ENCODE data around the gene ESR1.

ESR1 gene

GRCh38 chr6:151803743-151804142 lies 3.7 kb upstream of the ESR1 start:
- no peak overlapping the region for H3K9ac ChIP-seq (ENCODE audit: low read depth, low read length)
- H3K36me3 ChIP-seq (ENCODE audit: insufficient read depth, low read length), result no peaks in the 10 kb centered on the region
- no peaks in the 10 kb centered on the region for H3K4me1 ChIP-seq (ENCODE audit: insufficient read depth, low read length)
- no peaks in the 10 kb centered on the region for H3K9me3 ChIP-seq (ENCODE audit: control insufficient read depth, insufficient read depth, low read length)

GRCh38 chr6:151804585-151805285 lies 2.7 kb upstream of the ESR1 start:
- no peaks in the 10 kb centered on the region for H3K36me3 ChIP-seq (ENCODE audit: insufficient read depth, low read length)
- no peaks in the 10 kb centered on the region for H3K4me1 ChIP-seq (ENCODE audit: insufficient read depth, low read length)
- no peak overlapping the region for H3K9ac ChIP-seq (ENCODE audit: low read depth, low read length)
- no peaks in the 10 kb centered on the region for H3K9me3 ChIP-seq (ENCODE audit: control insufficient read depth, insufficient read depth, low read length)

GRCh38 chr6:151805286-151805840 lies 2.1 kb upstream of the ESR1 start:
- H3K36me3 ChIP-seq (ENCODE audit: insufficient read depth, low read length), result no peaks in the 10 kb centered on the region
- H3K9me3 ChIP-seq (ENCODE audit: control insufficient read depth, insufficient read depth, low read length), result no peaks in the 10 kb centered on the region
- H3K4me1 ChIP-seq (ENCODE audit: insufficient read depth, low read length), result no peaks in the 10 kb centered on the region
- no peak overlapping the region for H3K9ac ChIP-seq (ENCODE audit: low read depth, low read length)

GRCh38 chr6:151806757-151807512 lies 547 bp upstream of the ESR1 start:
- H3K36me3 ChIP-seq (ENCODE audit: insufficient read depth, low read length), result no peaks in the 10 kb centered on the region
- no peaks in the 10 kb centered on the region for H3K4me1 ChIP-seq (ENCODE audit: insufficient read depth, low read length)
- H3K9me3 ChIP-seq (ENCODE audit: control insufficient read depth, insufficient read depth, low read length), result no peaks in the 10 kb centered on the region
- H3K9ac ChIP-seq (ENCODE audit: low read depth, low read length), result peak overlapping the region; percentile 66; the same call in 1 of the 2 replicates

- H3K9ac ChIP-seq (ENCODE audit: low read depth, low read length), result peak overlapping the region; percentile 66; the same call in 1 of the 2 replicates
- no peaks in the 10 kb centered on the region for H3K36me3 ChIP-seq (ENCODE audit: insufficient read depth, low read length)
- no peaks in the 10 kb centered on the region for H3K4me1 ChIP-seq (ENCODE audit: insufficient read depth, low read length)
- no peaks in the 10 kb centered on the region for H3K9me3 ChIP-seq (ENCODE audit: control insufficient read depth, insufficient read depth, low read length)
These were observed 1.1 kb downstream of the ESR1 start for GRCh38 chr6:151808371-151809241.

- no peak overlapping the region for H3K9ac ChIP-seq (ENCODE audit: low read depth, low read length)
- no peaks in the 10 kb centered on the region for H3K36me3 ChIP-seq (ENCODE audit: insufficient read depth, low read length)
- no peaks in the 10 kb centered on the region for H3K9me3 ChIP-seq (ENCODE audit: control insufficient read depth, insufficient read depth, low read length)
- no peaks in the 10 kb centered on the region for H3K4me1 ChIP-seq (ENCODE audit: insufficient read depth, low read length)
These were observed 3.6 kb downstream of the ESR1 start for GRCh38 chr6:151811081-151811480.

GRCh38 chr6:151813858-151814257 lies 6.4 kb downstream of the ESR1 start:
- H3K9me3 ChIP-seq (ENCODE audit: control insufficient read depth, insufficient read depth, low read length), result no peaks in the 10 kb centered on the region
- no peak overlapping the region for H3K9ac ChIP-seq (ENCODE audit: low read depth, low read length)
- no peaks in the 10 kb centered on the region for H3K4me1 ChIP-seq (ENCODE audit: insufficient read depth, low read length)
- H3K36me3 ChIP-seq (ENCODE audit: insufficient read depth, low read length), result no peaks in the 10 kb centered on the region

- Histone ChIP-seq H3K4me1 (ENCODE audit: insufficient read depth, low read length) (no peaks in the 10 kb centered on the region), H3K9ac (ENCODE audit: low read depth, low read length) (no peak overlapping the region), H3K36me3 (ENCODE audit: insufficient read depth, low read length) (no peaks in the 10 kb centered on the region), H3K9me3 (ENCODE audit: control insufficient read depth, insufficient read depth, low read length) (no peaks in the 10 kb centered on the region; the same call in 1 of the 2 replicates)
These were observed 7.1 kb downstream of the ESR1 start for GRCh38 chr6:151814614-151815013.

- Histone ChIP-seq H3K9me3 (ENCODE audit: control insufficient read depth, insufficient read depth, low read length) (no peaks in the 10 kb centered on the region; the same call in 1 of the 2 replicates), H3K36me3 (ENCODE audit: insufficient read depth, low read length) (no peaks in the 10 kb centered on the region), H3K4me1 (ENCODE audit: insufficient read depth, low read length) (no peaks in the 10 kb centered on the region), H3K9ac (ENCODE audit: low read depth, low read length) (no peak overlapping the region)
These were observed 15.0 kb downstream of the ESR1 start for GRCh38 chr6:151822252-151823111.

GRCh38 chr6:151826517-151827142 lies 19.1 kb downstream of the ESR1 start:
- H3K9ac ChIP-seq (ENCODE audit: low read depth, low read length), result no peak overlapping the region
- H3K9me3 ChIP-seq (ENCODE audit: control insufficient read depth, insufficient read depth, low read length), result no peaks in the 10 kb centered on the region
- H3K4me1 ChIP-seq (ENCODE audit: insufficient read depth, low read length), result no peaks in the 10 kb centered on the region
- H3K36me3 ChIP-seq (ENCODE audit: insufficient read depth, low read length), result no peaks in the 10 kb centered on the region

GRCh38 chr6:151832710-151833109 lies 25.2 kb downstream of the ESR1 start:
- no peaks in the 10 kb centered on the region for H3K36me3 ChIP-seq (ENCODE audit: insufficient read depth, low read length)
- no peaks in the 10 kb centered on the region for H3K9me3 ChIP-seq (ENCODE audit: control insufficient read depth, insufficient read depth, low read length)
- no peaks in the 10 kb centered on the region for H3K4me1 ChIP-seq (ENCODE audit: insufficient read depth, low read length)
- H3K9ac ChIP-seq (ENCODE audit: low read depth, low read length), result no peak overlapping the region

- no peak overlapping the region for H3K9ac ChIP-seq (ENCODE audit: low read depth, low read length)
- H3K9me3 ChIP-seq (ENCODE audit: control insufficient read depth, insufficient read depth, low read length), result no peaks in the 10 kb centered on the region
- no peaks in the 10 kb centered on the region for H3K36me3 ChIP-seq (ENCODE audit: insufficient read depth, low read length)
- H3K4me1 ChIP-seq (ENCODE audit: insufficient read depth, low read length), result no peaks in the 10 kb centered on the region
These were observed 27.9 kb downstream of the ESR1 start for GRCh38 chr6:151835396-151835795.

GRCh38 chr6:151837223-151837622 lies 29.7 kb downstream of the ESR1 start:
- Histone ChIP-seq H3K9me3 (ENCODE audit: control insufficient read depth, insufficient read depth, low read length) (no peaks in the 10 kb centered on the region), H3K9ac (ENCODE audit: low read depth, low read length) (no peak overlapping the region), H3K4me1 (ENCODE audit: insufficient read depth, low read length) (no peaks in the 10 kb centered on the region), H3K36me3 (ENCODE audit: insufficient read depth, low read length) (no peaks in the 10 kb centered on the region)
